ENCODE measurements around the gene TPST2. TPM values are rescaled to one million over a fixed set of nuclear protein-coding genes. Genes with fewer than 3 reads are reported as not detected.

The TPST2 gene
- polyA plus RNA-seq, 3 donors, result 62.8 to 83.8 (median 69.5) TPM

DNA sequence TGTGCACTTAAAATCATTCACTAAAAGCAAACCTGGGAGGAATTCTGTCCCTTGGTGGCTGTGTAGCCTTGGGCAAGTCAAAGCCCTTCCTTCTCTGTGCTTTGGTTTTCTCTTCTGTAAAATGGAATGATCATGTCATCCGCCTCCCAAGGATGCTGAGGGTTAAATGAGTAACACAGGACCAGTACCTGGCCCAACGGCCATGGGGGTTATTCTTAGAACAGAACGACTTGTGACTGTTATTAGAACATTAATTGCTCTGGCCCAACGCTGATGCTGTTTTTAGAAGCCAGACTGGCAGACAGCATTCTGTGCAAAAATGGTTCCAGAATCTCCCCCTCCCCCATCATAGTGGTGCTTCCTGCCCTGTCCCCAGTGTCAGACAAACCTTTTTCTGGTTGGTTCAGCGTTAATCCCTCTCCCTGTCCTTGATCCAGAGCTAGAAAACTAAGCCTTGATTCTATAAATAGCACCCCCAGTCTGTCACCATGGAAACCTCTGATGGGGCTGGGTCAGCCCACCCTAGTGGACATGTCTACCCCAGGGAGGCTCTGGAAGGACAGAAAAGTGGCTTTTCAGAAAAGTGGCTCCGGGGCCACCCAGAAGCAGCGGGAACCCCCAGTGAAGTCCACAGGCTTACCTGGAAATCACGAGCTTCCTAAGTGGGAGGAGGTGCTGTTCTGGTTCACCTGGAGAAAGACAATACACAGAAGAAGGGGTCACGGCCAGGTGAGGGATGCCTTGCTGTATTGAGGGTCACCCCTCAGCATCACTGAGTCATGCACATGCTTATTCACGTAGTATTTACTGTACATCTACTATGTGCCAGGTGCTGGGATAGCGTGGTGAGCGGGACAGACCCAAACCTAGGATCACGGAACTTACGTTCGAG lies 62.1 kb downstream of the TPST2 start:
- peaks cover 0 to 2% (median 0%) of the 10 kb centered on the region in 7 donors for H3K9me3 Mint-ChIP-seq
- H3K9me3 ChIP-seq (replicated peaks in 1 of 2; ENCODE audit: control insufficient read depth in 1 of 2, insufficient read depth in 1 of 2, low read length in 2 of 2), result no peaks in the 10 kb centered on the region
- H2AFZ ChIP-seq (ENCODE audit: insufficient read depth, low read depth, low read length, poor library complexity, severe bottlenecking), result no peak overlapping the region
- 91% methylated on average over 11 of the region's 15 CpGs for WGBS (ENCODE audit: insufficient coverage)
- H4K20me1 ChIP-seq (ENCODE audit: insufficient read depth, low read length), result no peaks in the 10 kb centered on the region
- H3K36me3 ChIP-seq (replicated peaks in 1 of 2; ENCODE audit: control insufficient read depth in 1 of 2, insufficient read depth in 2 of 2, low read length in 2 of 2), result peaks cover 69 to 92% of the 10 kb centered on the region in 2 donors
- no peak overlapping the region for H3K4me3 Mint-ChIP-seq
- no peak for DNase-seq
- no peaks in the 10 kb centered on the region for H3K27me3 ChIP-seq (ENCODE audit: control insufficient read depth in 2 of 2, insufficient read depth in 2 of 2, low read length in 2 of 2)
- TF ChIP-seq, protein P1, sequence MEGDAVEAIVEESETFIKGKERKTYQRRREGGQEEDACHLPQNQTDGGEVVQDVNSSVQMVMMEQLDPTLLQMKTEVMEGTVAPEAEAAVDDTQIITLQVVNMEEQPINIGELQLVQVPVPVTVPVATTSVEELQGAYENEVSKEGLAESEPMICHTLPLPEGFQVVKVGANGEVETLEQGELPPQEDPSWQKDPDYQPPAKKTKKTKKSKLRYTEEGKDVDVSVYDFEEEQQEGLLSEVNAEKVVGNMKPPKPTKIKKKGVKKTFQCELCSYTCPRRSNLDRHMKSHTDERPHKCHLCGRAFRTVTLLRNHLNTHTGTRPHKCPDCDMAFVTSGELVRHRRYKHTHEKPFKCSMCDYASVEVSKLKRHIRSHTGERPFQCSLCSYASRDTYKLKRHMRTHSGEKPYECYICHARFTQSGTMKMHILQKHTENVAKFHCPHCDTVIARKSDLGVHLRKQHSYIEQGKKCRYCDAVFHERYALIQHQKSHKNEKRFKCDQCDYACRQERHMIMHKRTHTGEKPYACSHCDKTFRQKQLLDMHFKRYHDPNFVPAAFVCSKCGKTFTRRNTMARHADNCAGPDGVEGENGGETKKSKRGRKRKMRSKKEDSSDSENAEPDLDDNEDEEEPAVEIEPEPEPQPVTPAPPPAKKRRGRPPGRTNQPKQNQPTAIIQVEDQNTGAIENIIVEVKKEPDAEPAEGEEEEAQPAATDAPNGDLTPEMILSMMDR (IDR thresholded peaks at IDR 0.05), result no peak
- H3K4me2 ChIP-seq (replicated peaks; ENCODE audit: extremely low read depth, low read length, poor library complexity, severe bottlenecking), result no peak overlapping the region
- H3K27ac Mint-ChIP-seq, result peak overlapping the region in 4 of 7 donors; percentile 53 to 95 (median 83)
- H3K36me3 Mint-ChIP-seq, result peaks cover 77 to 93% of the 10 kb centered on the region in 2 donors
- peaks cover 11 to 12% of the 10 kb centered on the region in 2 donors for H3K4me1 ChIP-seq (ENCODE audit: control insufficient read depth in 1 of 2, insufficient read depth in 2 of 2, low read length in 2 of 2)
- no peak overlapping the region for H3K9ac ChIP-seq (ENCODE audit: insufficient read depth, low read length, poor library complexity, severe bottlenecking)
- H3K79me2 ChIP-seq (ENCODE audit: insufficient read depth, low read length), result no peaks in the 10 kb centered on the region
- no peak overlapping the region for H3K27ac ChIP-seq (ENCODE audit: low read depth in 1 of 2, low read length in 2 of 2)
- H3K27me3 Mint-ChIP-seq (ENCODE audit: low read depth in 3 of 3), result peaks cover 0 to 2% (median 2%) of the 10 kb centered on the region in 3 donors
- intact Hi-C loops (cut with micrococcal nuclease), result no loop called here
- H3K4me3 ChIP-seq (replicated peaks in 1 of 3; ENCODE audit: low read depth in 2 of 3, low read length in 3 of 3), result no peak overlapping the region
- peaks cover 17% of the 10 kb centered on the region for H3K4me1 Mint-ChIP-seq

DNA sequence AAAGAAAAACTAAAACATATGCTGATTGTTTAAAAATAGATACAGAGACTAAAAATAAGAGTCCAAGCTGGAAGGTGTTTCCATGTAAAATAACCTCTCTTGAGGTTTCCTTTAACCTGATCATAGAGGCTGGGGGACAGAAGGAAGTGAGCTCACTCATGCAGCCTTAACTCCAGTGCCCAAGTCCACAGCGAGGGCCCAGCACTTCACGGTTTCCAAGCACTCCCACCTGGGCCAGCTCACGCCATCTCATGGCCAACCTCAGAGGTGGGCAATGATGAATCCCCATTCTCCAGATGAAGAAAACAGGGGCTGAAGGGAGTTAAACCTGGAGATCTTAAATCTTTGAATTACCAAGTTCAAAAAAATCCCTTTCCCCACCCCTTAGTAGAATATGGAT lies 62.8 kb downstream of the TPST2 start:
- H3K27me3 ChIP-seq (ENCODE audit: control insufficient read depth in 2 of 2, insufficient read depth in 2 of 2, low read length in 2 of 2), result no peaks in the 10 kb centered on the region
- peaks cover 17% of the 10 kb centered on the region for H3K4me1 Mint-ChIP-seq
- H3K4me2 ChIP-seq (replicated peaks; ENCODE audit: extremely low read depth, low read length, poor library complexity, severe bottlenecking), result no peak overlapping the region
- H2AFZ ChIP-seq (ENCODE audit: insufficient read depth, low read depth, low read length, poor library complexity, severe bottlenecking), result no peak overlapping the region
- peaks cover 76 to 90% of the 10 kb centered on the region in 2 donors for H3K36me3 Mint-ChIP-seq
- H3K27me3 Mint-ChIP-seq (ENCODE audit: low read depth in 3 of 3), result peaks cover 0 to 2% (median under 1%) of the 10 kb centered on the region in 3 donors
- H3K27ac Mint-ChIP-seq, result peak overlapping the region in 4 of 7 donors; percentile 30 to 63 (median 56)
- no peak for DNase-seq
- H3K9me3 ChIP-seq (replicated peaks in 1 of 2; ENCODE audit: control insufficient read depth in 1 of 2, insufficient read depth in 1 of 2, low read length in 2 of 2), result no peaks in the 10 kb centered on the region
- no peak overlapping the region for H3K4me3 Mint-ChIP-seq
- no peak overlapping the region for H3K4me3 ChIP-seq (replicated peaks in 1 of 3; ENCODE audit: low read depth in 2 of 3, low read length in 3 of 3)
- peaks cover 11 to 12% of the 10 kb centered on the region in 2 donors for H3K4me1 ChIP-seq (ENCODE audit: control insufficient read depth in 1 of 2, insufficient read depth in 2 of 2, low read length in 2 of 2)
- intact Hi-C loops (cut with micrococcal nuclease), result no loop called here
- H3K9ac ChIP-seq (ENCODE audit: insufficient read depth, low read length, poor library complexity, severe bottlenecking), result no peak overlapping the region
- H3K27ac ChIP-seq (ENCODE audit: low read depth in 1 of 2, low read length in 2 of 2), result peak overlapping the region in 1 of 2 donors; percentile 11
- WGBS (ENCODE audit: insufficient coverage), result 83% methylated on average over 1 of the region's 3 CpGs
- H3K79me2 ChIP-seq (ENCODE audit: insufficient read depth, low read length), result no peaks in the 10 kb centered on the region
- TF ChIP-seq, protein P1 (IDR thresholded peaks at IDR 0.05), result no peak
- H4K20me1 ChIP-seq (ENCODE audit: insufficient read depth, low read length), result no peaks in the 10 kb centered on the region
- peaks cover 63 to 92% of the 10 kb centered on the region in 2 donors for H3K36me3 ChIP-seq (replicated peaks in 1 of 2; ENCODE audit: control insufficient read depth in 1 of 2, insufficient read depth in 2 of 2, low read length in 2 of 2)
- H3K9me3 Mint-ChIP-seq, result peaks cover 0 to 2% (median 0%) of the 10 kb centered on the region in 7 donors

Data from CD14-positive monocyte (primary cell).